Measurements from ENCODE around the gene UBA3. TPM values are rescaled to one million over a fixed set of nuclear protein-coding genes. Genes with fewer than 3 reads are reported as not detected.

The UBA3 gene
- total RNA-seq, 4 donors from 2014 or later: 39.5 to 72.3 (median 46.1) TPM

DNA sequence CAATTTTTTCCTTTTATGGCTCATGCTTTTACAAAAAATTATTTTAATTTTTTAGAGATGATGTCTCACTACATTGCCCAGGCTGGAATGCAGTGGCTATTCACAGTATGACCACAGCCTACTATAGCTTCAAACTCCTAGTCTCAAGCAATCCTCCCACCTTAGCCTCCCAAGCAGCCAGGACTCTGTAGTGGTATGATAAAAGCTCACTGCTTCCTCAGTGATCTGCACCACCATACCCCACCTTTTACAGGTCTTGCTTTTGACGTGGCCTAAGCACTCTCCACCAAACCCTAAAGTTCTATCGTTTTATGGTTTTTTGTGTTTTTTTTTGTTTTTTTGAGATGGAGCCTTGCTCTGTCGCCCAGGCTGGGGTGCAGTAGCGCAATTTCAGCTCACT lies 14.0 kb downstream of the UBA3 start:
- TF ChIP-seq POLR2AphosphoS5 (IDR thresholded peaks at IDR 0.05) (no peak), EP300 (IDR thresholded peaks at IDR 0.05) (no peak), POLR2A (IDR thresholded peaks at IDR 0.05; ENCODE audit: low read depth) (no peak)
- TF ChIP-seq, protein P1, sequence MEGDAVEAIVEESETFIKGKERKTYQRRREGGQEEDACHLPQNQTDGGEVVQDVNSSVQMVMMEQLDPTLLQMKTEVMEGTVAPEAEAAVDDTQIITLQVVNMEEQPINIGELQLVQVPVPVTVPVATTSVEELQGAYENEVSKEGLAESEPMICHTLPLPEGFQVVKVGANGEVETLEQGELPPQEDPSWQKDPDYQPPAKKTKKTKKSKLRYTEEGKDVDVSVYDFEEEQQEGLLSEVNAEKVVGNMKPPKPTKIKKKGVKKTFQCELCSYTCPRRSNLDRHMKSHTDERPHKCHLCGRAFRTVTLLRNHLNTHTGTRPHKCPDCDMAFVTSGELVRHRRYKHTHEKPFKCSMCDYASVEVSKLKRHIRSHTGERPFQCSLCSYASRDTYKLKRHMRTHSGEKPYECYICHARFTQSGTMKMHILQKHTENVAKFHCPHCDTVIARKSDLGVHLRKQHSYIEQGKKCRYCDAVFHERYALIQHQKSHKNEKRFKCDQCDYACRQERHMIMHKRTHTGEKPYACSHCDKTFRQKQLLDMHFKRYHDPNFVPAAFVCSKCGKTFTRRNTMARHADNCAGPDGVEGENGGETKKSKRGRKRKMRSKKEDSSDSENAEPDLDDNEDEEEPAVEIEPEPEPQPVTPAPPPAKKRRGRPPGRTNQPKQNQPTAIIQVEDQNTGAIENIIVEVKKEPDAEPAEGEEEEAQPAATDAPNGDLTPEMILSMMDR (IDR thresholded peaks at IDR 0.05): no peak
- no peak for DNase-seq (ENCODE audit: extremely low spot score)
- H3K4me1 ChIP-seq: no peaks in the 10 kb centered on the region
- H3K27ac ChIP-seq (replicated peaks in 1 of 4): no peak overlapping the region
- H3K9me3 ChIP-seq: no peaks in the 10 kb centered on the region
- H3K4me3 ChIP-seq: no peak overlapping the region
- intact Hi-C loops (cut with DNase I): no loop called here
- H3K36me3 ChIP-seq: peaks cover 11 to 60% (median 38%) of the 10 kb centered on the region in 4 donors
- H3K27me3 ChIP-seq: no peaks in the 10 kb centered on the region
- 70% methylated on average over 4 of the region's 4 CpGs for WGBS

DNA sequence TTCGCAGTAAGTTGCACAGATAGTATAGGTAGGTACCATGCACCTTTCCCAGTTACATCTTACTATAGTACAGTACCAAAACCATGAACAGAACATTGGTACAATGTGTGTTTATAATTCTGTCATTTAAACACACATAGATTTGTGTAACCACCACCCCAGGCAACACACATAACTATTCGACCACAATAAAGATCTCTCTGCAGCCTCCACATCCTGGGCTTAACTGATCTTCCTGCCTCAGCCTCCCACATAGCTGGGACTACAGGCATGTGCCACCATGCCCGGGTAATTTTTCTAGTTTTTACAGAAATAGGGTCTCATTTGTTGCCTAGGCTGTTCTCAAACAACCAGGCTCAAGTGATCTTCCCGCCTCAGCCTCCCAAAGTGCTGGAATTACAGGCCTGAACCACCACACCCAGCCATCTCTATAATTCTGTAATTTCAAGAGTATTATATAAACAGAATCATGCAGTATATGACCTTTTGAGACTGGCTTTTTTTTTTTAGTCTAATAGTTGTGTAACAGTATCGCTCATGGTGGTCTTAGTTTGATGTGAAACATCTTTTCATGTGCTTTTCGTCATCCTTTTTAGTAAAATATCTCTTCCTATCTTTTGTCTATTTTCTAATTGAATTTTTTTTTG lies 14.7 kb downstream of the UBA3 start:
- intact Hi-C loops (cut with DNase I): no loop called here
- 93% methylated on average over 6 of the region's 6 CpGs for WGBS
- H3K4me3 ChIP-seq: no peak overlapping the region
- peaks cover 18 to 61% (median 41%) of the 10 kb centered on the region in 4 donors for H3K36me3 ChIP-seq
- TF ChIP-seq POLR2A (IDR thresholded peaks at IDR 0.05; ENCODE audit: low read depth): no peak
- no peak for TF ChIP-seq POLR2AphosphoS5 (IDR thresholded peaks at IDR 0.05)
- TF ChIP-seq EP300 (IDR thresholded peaks at IDR 0.05): no peak
- no peaks in the 10 kb centered on the region for H3K4me1 ChIP-seq
- no peak for DNase-seq (ENCODE audit: extremely low spot score)
- no peaks in the 10 kb centered on the region for H3K9me3 ChIP-seq
- H3K27ac ChIP-seq (replicated peaks in 1 of 4): no peak overlapping the region
- no peaks in the 10 kb centered on the region for H3K27me3 ChIP-seq

DNA sequence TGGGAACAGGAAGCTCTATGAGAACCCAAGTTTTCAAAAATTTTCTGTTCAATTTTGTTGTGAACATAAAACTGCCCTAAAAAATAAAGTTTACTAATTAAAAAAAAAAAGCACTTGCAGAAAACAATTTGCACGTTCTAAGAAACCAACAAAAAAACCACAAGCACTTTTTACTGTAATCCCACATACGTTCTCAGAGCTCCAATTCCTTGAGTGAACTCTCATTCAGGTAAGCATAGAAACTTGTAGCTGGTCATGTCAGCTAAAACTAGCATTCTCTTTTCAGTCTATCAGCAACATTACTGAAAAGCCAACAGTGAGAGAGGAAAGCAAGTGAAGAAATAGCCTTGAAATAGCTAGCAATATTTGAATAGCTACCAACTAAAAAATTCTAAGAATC lies 16.5 kb downstream of the UBA3 start:
- peaks cover 19 to 67% (median 49%) of the 10 kb centered on the region in 4 donors for H3K36me3 ChIP-seq
- no peak overlapping the region for H3K27ac ChIP-seq (replicated peaks in 1 of 4)
- intact Hi-C loops (cut with DNase I): no loop called here
- no peak for DNase-seq (ENCODE audit: extremely low spot score)
- H3K4me3 ChIP-seq: no peak overlapping the region
- 83% methylated on average over 2 of the region's 2 CpGs for WGBS
- no peaks in the 10 kb centered on the region for H3K4me1 ChIP-seq
- H3K9me3 ChIP-seq: no peaks in the 10 kb centered on the region
- H3K27me3 ChIP-seq: no peaks in the 10 kb centered on the region
- TF ChIP-seq POLR2A (IDR thresholded peaks at IDR 0.05; ENCODE audit: low read depth): no peak
- TF ChIP-seq EP300 (IDR thresholded peaks at IDR 0.05): no peak
- no peak for TF ChIP-seq POLR2AphosphoS5 (IDR thresholded peaks at IDR 0.05)
- TF ChIP-seq, protein P1 (IDR thresholded peaks at IDR 0.05): no peak

DNA sequence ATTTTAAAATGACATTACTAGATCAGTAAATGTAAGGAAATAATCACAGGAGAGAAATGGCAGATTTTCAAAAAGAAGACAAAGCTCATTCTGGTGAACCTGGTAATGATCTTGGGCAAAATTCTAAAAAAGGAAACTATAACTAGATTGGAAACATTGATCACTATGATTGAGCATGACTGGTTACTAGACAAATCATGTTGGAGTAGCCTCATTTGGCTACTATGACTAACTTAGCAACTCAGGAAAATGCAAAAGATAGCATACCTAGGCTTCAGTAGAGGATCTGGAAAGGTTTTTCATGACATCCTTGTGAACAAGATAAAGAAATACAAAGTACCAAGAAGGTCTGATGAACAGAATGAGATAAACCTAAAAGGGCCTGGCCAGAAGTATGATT lies 20.5 kb downstream of the UBA3 start:
- Histone ChIP-seq H3K27me3 (no peaks in the 10 kb centered on the region), H3K4me3 (no peak overlapping the region), H3K36me3 (peaks cover 25 to 85% (median 64%) of the 10 kb centered on the region in 4 donors), H3K9me3 (no peaks in the 10 kb centered on the region), H3K27ac (replicated peaks in 1 of 4) (no peak overlapping the region), H3K4me1 (no peaks in the 10 kb centered on the region)
- intact Hi-C loops (cut with DNase I): no loop called here
- DNase-seq (ENCODE audit: extremely low spot score): no peak
- TF ChIP-seq, protein P1 (IDR thresholded peaks at IDR 0.05): no peak
- TF ChIP-seq EP300 (IDR thresholded peaks at IDR 0.05) (no peak), POLR2AphosphoS5 (IDR thresholded peaks at IDR 0.05) (no peak), POLR2A (IDR thresholded peaks at IDR 0.05; ENCODE audit: low read depth) (no peak)

DNA sequence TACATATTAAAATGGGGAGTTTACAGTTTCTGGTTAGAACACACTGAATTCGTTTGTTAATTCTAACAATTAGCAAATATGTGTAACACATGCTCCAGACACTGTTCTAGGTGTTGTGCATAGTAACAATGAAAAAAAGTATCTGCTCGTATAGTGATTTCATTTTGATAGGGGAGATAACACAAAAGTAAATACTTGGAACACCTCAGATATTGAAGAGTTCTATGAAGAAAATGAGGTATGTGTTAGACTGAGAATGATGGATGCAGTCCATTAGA lies 21.3 kb downstream of the UBA3 start:
- H3K4me1 ChIP-seq: no peaks in the 10 kb centered on the region
- no peak for DNase-seq (ENCODE audit: extremely low spot score)
- TF ChIP-seq POLR2AphosphoS5 (IDR thresholded peaks at IDR 0.05) (no peak), POLR2A (IDR thresholded peaks at IDR 0.05; ENCODE audit: low read depth) (no peak), EP300 (IDR thresholded peaks at IDR 0.05) (no peak)
- TF ChIP-seq, protein P1 (IDR thresholded peaks at IDR 0.05): no peak
- no peak overlapping the region for H3K4me3 ChIP-seq
- H3K9me3 ChIP-seq: no peaks in the 10 kb centered on the region
- H3K27me3 ChIP-seq: no peaks in the 10 kb centered on the region
- no peak overlapping the region for H3K27ac ChIP-seq (replicated peaks in 1 of 4)
- WGBS: 94% methylated on average over 2 of the region's 2 CpGs
- peaks cover 26 to 92% (median 72%) of the 10 kb centered on the region in 4 donors for H3K36me3 ChIP-seq
- intact Hi-C loops (cut with DNase I): no loop called here
